Prostate gland (tissue), 2 donors: Measurements from ENCODE around the gene OR13A1.
"Not testable (repeated sequence)": the region's sequence is repeated elsewhere in the genome, so short reads cannot be mapped to it uniquely, and the experiment has no call there.

Experiments used
- POLR2A ChIP-seq: fragments of 450-650 bp; IDR thresholded peaks from one replicate; pipeline ENCODE4 v1.6.1; 2016; ENCODE audit warnings: antibody characterized with exemption, mild to moderate bottlenecking
- POLR2AphosphoS5 ChIP-seq: sonication (generic); formaldehyde crosslinking; IDR thresholded peaks from one replicate; pipeline ENCODE4 v1.6.1; 2017; ENCODE audit warnings: antibody characterized with exemption
- TF ChIP-seq, protein P1 (sequence below), 4 experiments: fragments of 200-600 bp in 2 of 4; fragments of 450-650 bp in 2 of 4; sonication (generic) in 2 of 4; IDR thresholded peaks; 1 replicate in 3 of 4; 2 replicates in 1 of 4; pipeline ENCODE4 v1.5.1; 2016 to 2019; ENCODE audit warnings: antibody characterized with exemption in 4 of 4, mild to moderate bottlenecking in 2 of 4, moderate library complexity in 2 of 4

DNA sequence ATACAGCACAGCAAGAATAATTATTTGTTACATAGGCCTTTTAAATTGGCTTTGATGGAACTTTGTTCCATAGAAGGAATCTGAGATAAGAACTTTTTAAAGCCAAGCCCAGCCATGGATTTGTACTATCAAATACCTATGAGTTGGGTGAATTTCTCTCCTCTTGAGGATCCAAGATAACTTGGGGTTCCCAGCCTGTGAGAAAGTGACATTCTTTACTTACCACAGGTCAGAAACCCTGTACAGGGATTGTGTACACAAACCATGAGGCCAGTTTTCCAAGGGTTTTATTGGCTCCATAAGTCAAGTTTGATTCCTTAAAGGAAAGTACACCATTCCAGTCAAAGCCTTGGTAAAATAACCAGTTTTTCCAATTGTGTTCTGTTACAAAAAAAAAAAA, 39.3 kb downstream of the OR13A1 start:
- TF ChIP-seq, protein P1, sequence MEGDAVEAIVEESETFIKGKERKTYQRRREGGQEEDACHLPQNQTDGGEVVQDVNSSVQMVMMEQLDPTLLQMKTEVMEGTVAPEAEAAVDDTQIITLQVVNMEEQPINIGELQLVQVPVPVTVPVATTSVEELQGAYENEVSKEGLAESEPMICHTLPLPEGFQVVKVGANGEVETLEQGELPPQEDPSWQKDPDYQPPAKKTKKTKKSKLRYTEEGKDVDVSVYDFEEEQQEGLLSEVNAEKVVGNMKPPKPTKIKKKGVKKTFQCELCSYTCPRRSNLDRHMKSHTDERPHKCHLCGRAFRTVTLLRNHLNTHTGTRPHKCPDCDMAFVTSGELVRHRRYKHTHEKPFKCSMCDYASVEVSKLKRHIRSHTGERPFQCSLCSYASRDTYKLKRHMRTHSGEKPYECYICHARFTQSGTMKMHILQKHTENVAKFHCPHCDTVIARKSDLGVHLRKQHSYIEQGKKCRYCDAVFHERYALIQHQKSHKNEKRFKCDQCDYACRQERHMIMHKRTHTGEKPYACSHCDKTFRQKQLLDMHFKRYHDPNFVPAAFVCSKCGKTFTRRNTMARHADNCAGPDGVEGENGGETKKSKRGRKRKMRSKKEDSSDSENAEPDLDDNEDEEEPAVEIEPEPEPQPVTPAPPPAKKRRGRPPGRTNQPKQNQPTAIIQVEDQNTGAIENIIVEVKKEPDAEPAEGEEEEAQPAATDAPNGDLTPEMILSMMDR (IDR thresholded peaks at IDR 0.05), result not testable (repeated sequence)
- TF ChIP-seq POLR2AphosphoS5, POLR2A: not testable (repeated sequence)
